ENCODE results near the gene PTPN5. TPM values are rescaled to one million over a fixed set of nuclear protein-coding genes. Genes with fewer than 3 reads are reported as not detected.
A peak's percentile ranks its signal among the peaks of the same experiment; 100 is the strongest.
"Not testable (repeated sequence)": the region's sequence is repeated elsewhere in the genome, so short reads cannot be mapped to it uniquely, and the experiment has no call there.

Gene PTPN5
- total RNA-seq, 1 donor from 2014 or later: 3.2 TPM

- ATAC-seq (no peak), DNase-seq (ENCODE audit: low spot score) (no peak)
- intact Hi-C loops (cut with DNase I): no loop called here
These were observed 90.7 kb downstream of the PTPN5 start for GRCh38 chr11:18700872-18701271.

- no peak for ATAC-seq
- intact Hi-C loops (cut with DNase I): no loop called here
- DNase-seq (ENCODE audit: low spot score): no peak
These were observed 91.2 kb downstream of the PTPN5 start for GRCh38 chr11:18700375-18700774.

DNA sequence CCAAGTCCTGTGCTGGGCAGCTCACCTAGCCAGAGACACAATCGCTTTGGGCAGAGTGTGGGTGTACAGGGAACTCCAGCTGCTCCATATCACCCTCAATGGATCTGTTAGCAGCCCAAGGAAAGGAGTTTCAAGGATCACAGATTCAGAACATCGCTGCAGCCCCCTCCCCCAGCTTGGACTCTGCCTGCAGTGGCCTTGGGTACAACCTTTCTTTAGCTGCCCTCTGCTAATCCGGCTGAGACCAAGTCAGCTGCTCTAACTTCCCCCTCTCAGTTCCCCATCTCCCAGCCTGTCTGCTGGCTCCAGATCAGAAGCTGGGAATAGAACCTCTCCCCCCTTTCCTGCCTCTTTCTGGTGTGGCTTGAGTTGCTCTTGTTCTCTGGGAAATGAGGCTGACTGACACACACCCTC, 91.7 kb downstream of the PTPN5 start:
- intact Hi-C loops (cut with DNase I): no loop called here
- DNase-seq (ENCODE audit: low spot score) (no peak), ATAC-seq (peak; percentile 31)

- ATAC-seq: no peak
- no peak for DNase-seq (ENCODE audit: low spot score)
- intact Hi-C loops (cut with DNase I): no loop called here
These were observed 92.4 kb downstream of the PTPN5 start for GRCh38 chr11:18699269-18699596.

GRCh38 chr11:18698341-18699268, 93.0 kb downstream of the PTPN5 start, which contains the start of gene TMEM86A:
Gene TMEM86A (plus strand): TSS chr11:18698779. CDS start chr11:18698887, 108 bp downstream.
- peak; percentile 96 for DNase-seq (ENCODE audit: low spot score)
- peak; percentile 95 for ATAC-seq
- intact Hi-C loops (cut with DNase I): no loop called here

DNA sequence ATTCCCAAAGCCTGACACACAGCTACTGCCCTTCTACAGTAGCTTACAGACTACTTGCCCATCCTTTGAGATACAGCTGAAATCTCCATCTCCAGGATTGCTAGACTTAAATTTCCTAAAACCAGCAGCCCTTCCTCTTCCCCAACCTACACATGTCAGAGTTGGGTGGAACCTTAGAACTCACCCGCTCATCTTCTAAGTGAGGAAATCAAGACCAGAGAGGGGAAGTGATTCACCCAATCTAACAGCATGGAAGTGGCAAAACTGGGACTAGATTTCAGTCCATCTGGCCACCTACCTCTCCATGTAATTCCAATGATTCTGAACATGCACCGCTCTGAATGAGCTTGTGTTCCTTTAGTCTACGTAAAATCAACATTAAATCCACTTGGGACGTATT, 94.0 kb downstream of the PTPN5 start:
- intact Hi-C loops (cut with DNase I): no loop called here
- ATAC-seq: no peak
- DNase-seq (ENCODE audit: low spot score): no peak

DNA sequence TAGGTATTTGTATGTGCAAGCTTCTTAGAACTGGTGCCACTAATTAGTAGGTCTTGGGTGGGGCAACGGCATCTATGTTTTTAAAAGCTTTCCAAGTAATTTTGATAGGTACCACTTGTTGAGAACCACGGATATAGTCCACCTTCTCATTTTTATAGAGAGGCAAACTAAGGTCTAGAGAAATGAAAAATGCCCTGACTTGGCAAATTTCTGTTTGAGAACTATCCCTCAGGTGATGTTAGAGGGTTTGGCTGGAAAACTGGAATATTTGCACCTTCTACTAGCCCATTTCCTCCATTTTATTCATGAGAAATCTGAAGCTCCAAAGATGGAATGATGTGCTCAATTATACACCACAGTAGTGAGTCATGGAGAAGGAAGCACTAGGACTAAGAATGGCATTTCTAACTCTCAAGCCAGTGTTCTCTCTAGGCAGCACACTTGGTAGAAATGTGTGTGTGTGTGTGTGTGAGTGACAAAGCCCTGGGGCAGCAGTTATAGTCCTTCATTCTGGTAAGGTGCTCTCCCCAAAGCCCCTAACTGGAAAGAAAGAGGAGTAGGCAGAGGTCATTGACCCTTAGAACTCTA, 94.9 kb downstream of the PTPN5 start:
- intact Hi-C loops (cut with DNase I): no loop called here
- ATAC-seq (no peak), DNase-seq (ENCODE audit: low spot score) (no peak)

DNA sequence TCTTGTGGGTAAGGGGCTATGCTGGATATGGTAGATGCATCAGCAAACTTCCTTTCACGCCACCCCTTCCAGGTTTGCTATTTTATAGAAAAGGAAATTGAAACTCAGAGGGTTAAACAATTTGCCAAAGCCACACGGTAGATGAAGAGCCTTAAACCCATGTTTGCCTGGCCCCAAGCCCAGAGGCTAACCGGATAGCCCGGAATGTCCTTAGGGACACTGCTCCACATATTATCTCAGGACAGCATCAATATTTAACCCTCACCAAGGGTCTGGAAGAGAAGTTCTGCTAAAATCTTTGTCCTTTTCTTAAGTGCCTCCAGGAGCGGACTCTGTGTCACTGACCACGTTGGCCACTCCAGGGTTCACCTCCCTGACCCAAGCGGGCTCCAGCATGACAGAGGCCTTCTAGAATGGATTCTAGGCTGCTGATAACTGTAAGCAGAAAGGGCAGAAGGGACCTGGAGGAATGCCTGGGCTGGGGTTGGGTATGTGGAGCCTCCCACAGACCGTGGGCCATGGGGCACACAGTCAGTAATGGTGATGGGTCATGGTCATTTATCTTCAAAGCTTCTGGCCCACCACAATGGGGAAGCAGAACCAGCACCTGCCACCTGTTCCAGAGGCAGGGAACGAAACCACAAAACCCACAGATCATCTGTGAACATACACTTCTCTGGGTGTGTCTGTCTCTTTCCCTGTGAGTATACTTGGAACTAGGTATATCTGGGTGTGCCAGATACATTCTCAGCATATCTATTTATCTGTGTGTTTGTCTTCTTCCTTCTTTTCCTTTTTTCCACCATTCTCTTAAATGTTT, 98.4 kb downstream of the PTPN5 start:
- DNase-seq (ENCODE audit: low spot score) (no peak), ATAC-seq (no peak)
- intact Hi-C loops (cut with DNase I): no loop called here

DNA sequence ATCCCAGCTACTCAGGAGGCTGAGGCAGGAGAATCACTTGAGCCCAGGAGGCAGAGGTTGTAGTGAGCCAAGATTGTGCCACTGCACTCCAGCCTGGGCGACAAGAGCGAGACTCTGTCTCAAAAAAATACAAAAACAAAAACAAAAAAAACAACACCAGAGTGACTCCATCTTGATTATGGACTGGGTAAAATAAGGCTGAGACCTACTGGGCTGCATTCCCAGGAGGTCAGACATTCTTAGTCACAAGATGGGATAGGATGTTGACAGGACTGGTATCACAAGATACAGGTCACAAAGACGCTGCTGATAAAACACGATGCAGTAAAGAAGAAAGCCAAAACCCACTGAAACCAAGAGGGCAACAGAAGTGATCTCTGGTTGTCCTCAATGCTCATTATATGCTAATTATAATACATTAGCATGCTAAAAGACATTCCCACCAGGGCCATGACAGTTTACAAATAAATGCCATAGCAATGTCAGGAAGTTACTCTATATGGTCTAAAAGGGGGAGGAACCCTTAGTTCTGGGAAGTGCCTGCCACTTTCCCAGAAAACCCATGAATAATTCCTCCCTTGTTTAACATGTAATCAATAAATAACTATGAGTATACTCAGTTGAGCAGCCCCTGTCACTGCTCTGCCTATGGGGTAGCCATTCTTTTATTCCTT, 100.0 kb downstream of the PTPN5 start:
- intact Hi-C loops (cut with DNase I); ATAC-seq; DNase-seq (ENCODE audit: low spot score): not testable (repeated sequence)

DNA sequence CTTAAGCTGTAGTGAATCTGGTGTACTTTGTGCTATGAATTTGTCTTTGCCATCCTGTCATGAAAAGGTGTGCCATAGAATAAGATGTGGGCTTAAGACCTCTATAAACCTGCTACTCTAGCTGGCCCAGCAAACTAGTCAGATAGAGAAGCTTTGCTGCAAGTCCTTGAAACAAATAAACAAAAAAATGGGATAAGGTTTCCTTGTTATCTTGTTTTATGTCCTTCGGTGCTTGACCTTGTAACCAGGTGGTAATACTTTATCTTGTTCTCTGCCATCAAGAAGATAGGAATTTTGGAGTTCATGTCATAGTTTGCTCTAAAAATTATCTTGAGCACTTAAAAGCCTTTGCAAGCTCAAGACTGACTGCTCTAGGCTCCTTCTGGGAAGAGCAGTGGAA, 107.3 kb downstream of the PTPN5 start:
- intact Hi-C loops (cut with DNase I): no loop called here
- DNase-seq (ENCODE audit: low spot score) (no peak), ATAC-seq (no peak)

- intact Hi-C loops (cut with DNase I): no loop called here
- ATAC-seq: no peak
- DNase-seq (ENCODE audit: low spot score): no peak
These were observed 109.1 kb downstream of the PTPN5 start for GRCh38 chr11:18682466-18682865.

DNA sequence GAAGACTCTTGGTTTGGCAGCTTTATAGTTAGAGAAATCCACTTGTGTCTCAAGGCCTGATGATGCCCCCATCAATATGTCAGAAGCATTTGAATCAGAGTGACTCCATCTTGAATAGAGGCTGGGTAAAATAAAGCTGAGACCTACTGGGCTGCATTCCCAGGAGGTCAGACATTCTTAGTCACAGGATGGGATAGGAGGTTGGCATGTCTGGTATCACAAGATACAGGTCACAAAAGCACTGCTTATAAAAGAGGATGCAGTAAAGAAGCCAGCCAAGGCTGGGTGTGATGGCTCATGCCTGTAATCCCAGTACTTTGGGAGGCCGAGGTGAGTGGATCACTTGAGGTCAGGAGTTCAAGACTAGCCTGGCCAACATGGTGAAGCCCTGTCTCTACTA, 109.6 kb downstream of the PTPN5 start:
- DNase-seq (ENCODE audit: low spot score); ATAC-seq; intact Hi-C loops (cut with DNase I): not testable (repeated sequence)

Other genes with a start within 250 kb of the PTPN5 start
- gene UEVLD, start 203.1 kb downstream of the PTPN5 start, total RNA-seq: 25.9 TPM
- 5.6 TPM for gene MISFA, start 192.0 kb downstream of the PTPN5 start, total RNA-seq
- gene SPTY2D1, start 157.5 kb downstream of the PTPN5 start, total RNA-seq: 16.3 TPM
- 7.0 TPM for gene TMEM86A, start 93.0 kb downstream of the PTPN5 start, total RNA-seq
- 0.58 TPM for gene IGSF22, start 65.6 kb downstream of the PTPN5 start, total RNA-seq
- gene MRGPRX1, start 147.6 kb upstream of the PTPN5 start, total RNA-seq: not detected

Data from sciatic nerve (tissue), 2 donors.